Stimulated activated CD4-positive, alpha-beta T cell treated with anti-CD3 and anti-CD28 coated beads, TNF-alpha, amount 100 ng/mL, for 1 hour (primary cell): Measurements from ENCODE around the gene AANAT.

Experiments
- DNase-seq, 3 donors: peaks; one replicate each; pipeline ENCODE4 v3.0.0-alpha.2; 2020; ENCODE audit warnings: low read depth in 3 of 3, low spot score in 1 of 3

AANAT gene

GRCh38 chr17:76467366-76467765, at the start of gene AANAT:
TSS of gene AANAT (plus strand) at chr17:76467603. CDS start at chr17:76468747, 1,144 bp downstream.
- no peak for DNase-seq

- no peak for DNase-seq
Observed at GRCh38 chr17:76419576-76420260, 47.7 kb upstream of the AANAT start.

- DNase-seq, result no peak
Observed at GRCh38 chr17:76420356-76421043, 46.9 kb upstream of the AANAT start.

GRCh38 chr17:76421044-76421407, 46.4 kb upstream of the AANAT start:
- no peak for DNase-seq

- DNase-seq, result no peak
Observed at GRCh38 chr17:76422406-76422805, 45.0 kb upstream of the AANAT start.

GRCh38 chr17:76422860-76423259, 44.5 kb upstream of the AANAT start:
- no peak for DNase-seq

GRCh38 chr17:76426853-76427252, 40.5 kb upstream of the AANAT start:
- DNase-seq, result no peak

- DNase-seq, result no peak
Observed at GRCh38 chr17:76427501-76428231, 39.7 kb upstream of the AANAT start.

- no peak for DNase-seq
Observed at GRCh38 chr17:76428511-76428910, 38.9 kb upstream of the AANAT start.

GRCh38 chr17:76431509-76431908, 35.9 kb upstream of the AANAT start:
- DNase-seq, result no peak

- DNase-seq, result no peak
Observed at GRCh38 chr17:76432004-76432403, 35.4 kb upstream of the AANAT start.

GRCh38 chr17:76432712-76433336, 34.6 kb upstream of the AANAT start:
- DNase-seq, result no peak

- DNase-seq, result no peak
Observed at GRCh38 chr17:76433693-76434092, 33.7 kb upstream of the AANAT start.

- DNase-seq, result no peak
Observed at GRCh38 chr17:76434870-76435269, 32.5 kb upstream of the AANAT start.

- DNase-seq, result no peak
Observed at GRCh38 chr17:76435751-76436150, 31.7 kb upstream of the AANAT start.

- DNase-seq, result no peak
Observed at GRCh38 chr17:76437467-76438402, 29.7 kb upstream of the AANAT start.

GRCh38 chr17:76438906-76439305, 28.5 kb upstream of the AANAT start:
- DNase-seq, result no peak

- no peak for DNase-seq
Observed at GRCh38 chr17:76439314-76439928, 28.0 kb upstream of the AANAT start.

- no peak for DNase-seq
Observed at GRCh38 chr17:76440751-76441362, 26.5 kb upstream of the AANAT start.
